B cell (primary cell): ENCODE measurements around the gene CYB5A.

Experiments used
- CTCF ChIP-seq: fragments of 200-600 bp; IDR thresholded peaks from one replicate; pipeline ENCODE4 v1.8.0; 2022; ENCODE audit warnings: antibody characterized with exemption, mild to moderate bottlenecking
- EZH2 ChIP-seq: IDR thresholded peaks from 2 replicates; pipeline ENCODE4 v1.6.1; 2012; ENCODE audit warnings: borderline replicate concordance, low read depth, mild to moderate bottlenecking, moderate library complexity, low read length; ENCODE audit not compliant: insufficient read depth, poor library complexity, severe bottlenecking

GRCh38 chr18:74255131-74255616, 36.6 kb downstream of the CYB5A start:
- no peak for TF ChIP-seq CTCF
- no peak for TF ChIP-seq EZH2
